GM19025 (cell line): ENCODE results near the gene CKAP5.

Source experiments
- ATAC-seq: cut with Tn5 transposase; IDR thresholded peaks from one replicate; pipeline ENCODE4 v1.9.1; 2021; ENCODE audit warnings: mild to moderate bottlenecking, low read depth, moderate library complexity; ENCODE audit not compliant: unreplicated experiment

Gene CKAP5

DNA sequence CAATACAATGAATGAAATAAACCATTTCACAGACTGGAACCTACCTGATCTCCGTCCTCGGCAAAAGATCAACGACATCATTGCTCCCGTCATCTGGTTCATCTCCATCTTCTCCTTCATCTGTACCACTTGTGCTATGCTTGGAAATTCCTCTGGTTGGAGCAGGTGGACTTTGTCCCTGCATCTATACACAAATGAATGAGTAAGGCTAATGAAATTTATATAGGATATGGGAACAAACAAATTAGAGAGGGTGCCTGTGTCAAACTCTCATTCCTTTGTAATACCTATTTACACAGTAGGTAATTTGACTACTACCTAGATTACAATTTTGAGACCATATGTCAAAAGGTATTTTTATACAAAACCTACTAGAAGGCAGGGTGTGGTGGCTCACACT lies 67.7 kb downstream of the CKAP5 start:
- no peak for ATAC-seq

DNA sequence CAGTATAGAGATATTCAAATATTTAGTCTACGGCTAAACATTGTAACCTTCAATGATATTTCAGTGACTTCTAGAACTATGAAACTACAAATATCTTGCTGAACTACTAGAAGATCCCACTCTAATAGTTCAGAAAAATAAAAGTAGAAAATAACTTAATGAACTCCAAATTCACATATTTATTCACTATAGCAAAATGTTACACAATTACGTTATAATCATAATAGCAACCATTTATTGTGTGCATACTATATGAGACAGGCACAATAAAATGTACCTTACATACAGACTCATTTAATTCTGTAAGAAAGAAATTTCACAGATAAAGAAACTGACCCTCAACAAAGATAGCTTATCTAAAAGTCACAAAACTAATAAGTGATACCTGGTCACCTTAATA lies 69.2 kb downstream of the CKAP5 start:
- no peak for ATAC-seq

DNA sequence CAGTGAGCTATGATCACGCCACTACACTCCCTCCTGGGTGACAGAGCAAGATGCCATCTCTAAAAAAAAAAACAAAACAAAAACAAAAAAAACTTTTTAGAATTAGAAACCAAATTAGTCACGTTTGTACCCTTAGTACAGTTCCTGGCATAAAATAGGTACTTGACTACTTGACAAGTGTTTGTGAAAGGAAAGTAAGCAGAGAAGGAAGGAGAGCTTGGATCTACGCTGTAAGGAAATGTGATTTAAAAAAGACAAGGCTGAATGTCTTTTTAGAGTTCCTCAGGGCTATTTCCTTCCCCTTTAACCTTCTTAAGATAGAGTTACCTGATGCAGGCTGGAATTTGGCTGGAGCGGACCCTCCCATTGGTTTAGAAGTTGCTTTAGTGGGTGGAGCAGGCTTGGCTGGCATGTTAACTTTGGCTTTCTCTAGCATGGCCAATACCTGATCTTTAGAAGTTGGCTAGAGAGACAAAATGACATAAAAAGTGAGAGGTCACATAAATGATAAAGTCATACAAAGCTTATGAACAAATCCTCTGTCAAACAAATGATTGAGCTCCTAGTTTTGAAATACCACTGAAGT lies 76.4 kb downstream of the CKAP5 start:
- no peak for ATAC-seq

DNA sequence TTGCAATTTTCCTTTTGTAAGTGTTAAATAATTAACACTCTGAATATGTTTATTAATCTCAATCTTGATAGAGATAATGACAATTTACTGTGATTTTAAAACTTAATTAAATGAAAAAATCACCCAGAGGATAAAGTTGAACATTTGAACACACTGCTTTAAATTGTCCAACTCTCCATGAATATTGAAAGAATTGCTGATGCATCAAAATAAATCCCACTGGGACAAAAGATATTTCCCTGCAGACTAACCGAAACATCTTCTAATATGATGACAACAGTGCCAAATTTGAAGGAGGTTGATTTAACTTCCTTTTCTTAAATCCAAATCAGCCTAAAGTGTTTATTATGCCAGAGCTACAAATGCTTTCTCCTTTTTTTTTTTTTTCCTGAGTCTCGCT lies 79.4 kb downstream of the CKAP5 start:
- no peak for ATAC-seq

DNA sequence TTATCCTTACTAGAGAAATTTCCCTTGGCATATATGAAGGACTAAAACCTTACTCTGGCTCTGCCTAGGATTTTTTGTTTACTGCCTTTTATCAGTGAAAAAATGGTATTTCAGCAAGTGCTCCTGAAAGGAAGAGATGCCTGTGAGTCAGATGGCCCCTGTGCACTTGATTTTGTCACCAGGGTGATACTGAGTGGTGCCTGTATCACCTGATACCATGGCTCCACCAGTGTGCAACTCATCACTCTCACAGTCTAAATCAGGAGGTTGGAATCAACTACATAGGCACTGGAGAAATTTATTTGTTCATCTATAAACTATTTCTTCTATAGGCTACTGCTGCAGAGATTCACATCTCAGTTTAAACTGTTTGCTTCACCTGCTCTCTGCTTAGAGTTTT lies 83.8 kb downstream of the CKAP5 start:
- no peak for ATAC-seq

DNA sequence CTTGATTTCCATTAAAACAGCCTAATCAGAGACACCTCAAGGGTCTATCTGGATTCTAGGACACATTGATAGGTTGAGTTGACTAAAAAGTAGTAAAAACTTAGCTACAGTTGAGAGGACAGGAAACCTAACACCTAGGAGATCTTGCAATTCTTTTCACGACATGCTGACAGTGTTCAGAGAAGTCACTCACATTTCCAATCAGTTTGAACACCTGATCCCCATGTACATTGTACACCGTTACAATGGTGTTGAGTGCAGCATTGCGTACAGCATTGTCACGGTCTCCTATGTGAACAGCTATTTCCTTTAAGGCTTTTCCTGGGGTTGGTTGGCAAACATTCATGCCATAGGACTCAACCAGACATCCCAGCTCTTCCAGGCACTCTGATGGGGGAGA lies 84.3 kb downstream of the CKAP5 start:
- ATAC-seq, result no peak

DNA sequence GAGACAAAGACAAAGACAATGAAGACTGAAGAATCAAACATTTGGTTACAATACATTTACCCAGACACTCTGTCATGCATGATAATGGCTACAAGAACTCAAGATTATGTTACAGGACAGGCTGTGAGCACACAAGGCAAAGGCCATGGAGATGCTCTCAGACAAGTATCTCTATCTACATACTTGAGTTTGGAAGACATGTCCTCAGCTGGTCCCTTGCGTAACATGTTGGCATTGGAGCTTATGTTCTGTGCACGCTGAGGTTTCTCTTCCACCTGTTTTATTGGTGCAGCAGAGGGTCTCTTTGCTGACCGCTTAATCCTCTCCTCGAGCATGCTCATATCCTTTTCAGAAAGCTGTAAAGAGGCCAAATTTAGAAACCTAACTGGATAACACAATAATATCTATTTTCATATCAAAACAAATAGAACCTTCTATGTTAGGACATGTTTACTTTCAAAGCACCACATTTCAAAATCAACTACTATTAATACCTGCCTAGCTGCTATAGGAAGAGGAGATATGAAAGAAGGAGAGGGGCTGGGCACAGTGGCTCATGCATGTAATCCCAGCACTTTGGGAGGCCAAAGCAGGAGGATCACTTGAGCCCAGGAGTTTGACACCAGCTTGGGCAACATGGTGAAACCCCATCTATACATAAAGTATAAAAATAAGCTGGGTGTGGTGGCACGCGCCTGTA lies 85.5 kb downstream of the CKAP5 start:
- no peak for ATAC-seq

DNA sequence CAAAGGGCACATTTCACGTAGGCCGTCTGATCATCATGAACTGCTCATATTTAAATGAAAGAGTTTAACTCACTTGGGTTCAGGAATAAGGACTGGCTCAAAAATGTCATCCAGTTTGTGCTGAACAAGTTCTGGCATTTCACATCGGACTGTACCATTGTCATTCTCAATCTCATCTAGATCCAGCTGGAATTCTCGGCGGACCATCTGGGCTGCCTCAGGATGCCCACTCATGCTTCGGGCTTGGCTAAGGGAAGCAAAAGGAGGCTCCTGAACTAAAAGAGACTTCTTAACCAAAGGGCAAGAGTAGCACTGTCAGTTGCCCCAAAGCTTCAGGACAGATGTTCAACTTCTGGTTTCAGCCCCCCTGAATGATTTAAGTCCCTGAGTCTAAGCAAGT lies 86.9 kb downstream of the CKAP5 start:
- ATAC-seq, result no peak

DNA sequence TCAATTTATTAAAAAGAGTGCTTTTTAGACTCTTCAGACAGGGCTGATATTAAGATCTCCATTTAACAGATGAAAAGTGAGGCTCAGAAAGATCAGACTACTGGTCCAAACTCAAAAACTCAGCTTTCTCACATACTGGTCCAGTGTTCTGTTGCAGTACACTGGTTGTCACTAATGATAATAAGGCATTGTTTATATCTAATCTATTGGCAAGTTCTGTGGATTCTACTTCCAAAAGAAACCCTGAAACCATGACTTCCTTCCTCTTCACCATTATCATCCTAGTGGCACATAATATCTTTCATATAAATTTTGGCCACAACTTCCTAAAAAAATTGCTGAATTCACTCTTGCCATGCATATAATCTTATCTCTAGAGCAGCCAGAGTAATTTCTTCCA lies 90.1 kb downstream of the CKAP5 start:
- no peak for ATAC-seq

DNA sequence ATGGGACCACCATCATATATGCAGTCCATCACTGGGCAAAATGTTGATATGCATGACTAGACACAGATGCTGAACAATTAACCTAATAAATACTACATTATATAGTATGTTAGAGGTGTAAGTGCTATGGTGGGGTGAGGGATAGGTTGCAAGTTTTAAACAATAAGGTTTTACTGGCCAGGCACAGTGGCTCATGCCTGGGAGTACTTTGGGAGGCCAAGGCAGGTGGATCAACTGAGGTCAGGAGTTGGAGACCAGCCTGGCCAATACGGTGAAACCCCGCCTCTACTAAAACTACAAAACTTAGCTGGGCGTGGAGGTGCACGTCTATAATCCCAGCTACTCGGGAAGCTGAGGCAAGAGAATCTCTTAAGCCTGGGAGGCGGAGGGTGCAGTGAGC lies 98.9 kb downstream of the CKAP5 start:
- ATAC-seq, result no peak

DNA sequence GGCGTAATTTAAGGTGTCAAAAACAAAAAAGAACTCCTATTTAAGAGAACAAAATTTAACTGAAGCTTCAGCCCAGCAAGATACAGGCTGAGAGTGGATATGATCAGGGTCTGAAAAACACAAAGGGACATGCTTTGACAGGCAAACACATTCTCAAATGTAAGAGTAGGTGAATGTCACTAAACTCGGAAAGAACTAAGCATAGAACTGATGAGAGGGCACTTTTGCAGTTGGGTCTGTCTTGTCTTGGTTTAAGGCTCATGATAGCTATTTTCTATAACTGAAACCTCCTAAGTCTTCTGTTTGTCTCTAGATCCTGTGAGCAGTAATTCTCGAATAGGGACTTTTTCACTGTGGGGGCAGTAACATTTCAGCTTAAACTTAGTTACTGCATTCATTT lies 100.1 kb downstream of the CKAP5 start:
- no peak for ATAC-seq

DNA sequence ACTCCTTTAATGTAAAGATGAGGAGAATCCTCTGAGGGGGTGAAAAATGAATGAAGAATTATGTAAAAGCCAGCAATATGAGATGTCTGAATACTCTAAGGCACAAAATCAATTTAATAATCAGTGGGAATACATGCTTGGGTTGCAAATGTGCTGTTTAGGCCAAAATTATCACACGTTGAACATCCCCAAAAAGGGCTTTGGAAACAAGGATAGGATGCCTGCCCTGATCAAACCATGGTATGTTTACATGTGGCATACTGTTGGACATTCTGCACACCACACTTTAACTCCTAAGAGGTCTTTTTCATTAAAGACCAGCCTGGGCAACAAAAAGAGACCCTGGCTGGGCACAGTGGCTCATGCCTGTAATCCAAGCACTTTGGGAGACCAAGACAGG lies 100.8 kb downstream of the CKAP5 start:
- ATAC-seq, result no peak

DNA sequence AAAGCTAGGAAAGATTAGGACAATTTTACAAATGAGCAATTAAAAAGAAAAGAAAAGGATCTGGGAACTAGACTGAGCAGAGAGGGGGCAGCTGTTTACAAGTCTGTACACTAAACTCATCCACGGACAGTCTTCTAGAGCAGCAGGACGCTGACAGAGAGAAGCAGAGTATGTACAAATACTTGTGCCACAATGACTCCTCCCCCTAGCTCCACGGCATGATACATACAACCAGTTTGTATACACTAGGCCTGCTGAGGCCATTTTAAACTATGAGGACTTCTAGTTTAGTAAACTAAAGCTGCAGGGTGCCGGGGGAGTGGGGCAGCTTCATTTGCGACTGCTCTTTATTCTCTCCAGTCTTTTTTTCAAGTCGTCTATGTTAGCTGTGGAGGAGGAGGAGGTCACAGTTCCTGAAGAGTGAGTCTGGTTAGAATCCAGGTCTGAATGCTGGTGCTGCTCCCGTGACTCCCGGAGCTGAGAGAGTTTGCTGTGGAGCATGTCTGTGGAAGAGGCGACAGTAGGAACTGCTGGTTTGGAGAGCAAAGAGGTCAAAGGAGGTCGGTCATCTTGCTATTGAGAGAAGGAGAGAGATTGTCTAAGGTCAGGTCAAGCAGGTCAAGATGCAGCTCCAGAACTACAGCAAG lies 102.3 kb downstream of the CKAP5 start:
- ATAC-seq, result no peak

DNA sequence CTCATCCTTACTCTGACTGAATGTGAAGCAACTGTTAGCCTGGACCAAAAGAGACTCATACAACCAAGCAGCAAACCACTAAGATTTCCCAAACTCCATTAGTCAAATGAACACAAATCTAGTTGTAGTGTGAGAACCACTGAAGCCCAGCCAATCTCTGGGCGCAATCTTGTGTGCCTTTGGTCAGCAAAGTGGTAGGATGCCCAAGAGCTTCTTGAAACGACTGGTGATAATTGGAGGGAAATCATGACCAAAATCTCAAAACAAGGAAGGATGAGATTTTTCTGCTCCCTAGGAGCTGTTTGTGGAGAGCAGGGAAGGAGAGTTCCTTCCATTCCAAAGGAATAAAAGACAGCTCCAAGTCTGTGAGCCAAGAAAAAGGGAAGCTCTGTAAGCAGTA lies 103.0 kb downstream of the CKAP5 start:
- ATAC-seq, result no peak

DNA sequence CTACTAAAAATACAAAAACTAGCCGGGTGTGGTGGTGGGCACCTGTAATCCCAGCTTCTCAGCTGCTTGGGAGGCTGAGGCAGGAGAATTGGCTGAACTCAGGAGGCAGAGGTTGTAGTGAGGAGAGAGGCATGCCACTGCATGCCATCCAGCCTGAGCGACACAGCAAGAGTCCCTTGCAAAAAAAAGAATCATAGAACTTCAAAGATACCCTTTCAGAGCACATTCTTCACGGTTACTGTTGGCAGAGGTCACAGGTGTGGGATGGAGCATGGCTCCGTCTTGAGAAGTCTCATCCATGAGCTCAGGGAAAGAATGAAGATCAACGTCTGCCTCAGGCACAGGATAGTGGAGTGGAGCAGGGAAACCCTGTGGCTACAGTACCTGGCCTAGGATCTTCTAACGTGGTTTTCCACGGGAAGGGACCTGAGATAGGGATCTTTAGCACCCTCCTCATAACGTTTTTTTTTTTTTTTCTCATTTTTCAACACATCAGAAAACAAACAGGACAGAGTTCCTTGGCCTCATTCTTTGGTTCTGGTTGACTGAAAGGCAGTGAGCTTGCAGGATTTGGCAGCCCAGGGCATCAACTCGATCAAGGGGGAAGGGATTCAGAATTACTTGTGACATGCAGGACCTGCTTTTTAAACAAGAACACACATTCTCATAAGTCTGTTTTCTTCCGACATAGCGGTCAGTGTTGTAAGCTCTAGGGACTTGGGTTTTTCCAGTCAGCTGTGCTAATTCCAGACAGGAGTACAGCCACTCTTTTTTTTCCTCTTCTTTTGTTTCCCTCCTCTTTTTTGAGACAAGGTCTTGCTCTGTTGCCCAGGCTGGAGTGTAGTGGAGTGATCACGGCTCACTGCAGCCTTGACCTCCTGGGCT lies 104.2 kb downstream of the CKAP5 start:
- no peak for ATAC-seq

DNA sequence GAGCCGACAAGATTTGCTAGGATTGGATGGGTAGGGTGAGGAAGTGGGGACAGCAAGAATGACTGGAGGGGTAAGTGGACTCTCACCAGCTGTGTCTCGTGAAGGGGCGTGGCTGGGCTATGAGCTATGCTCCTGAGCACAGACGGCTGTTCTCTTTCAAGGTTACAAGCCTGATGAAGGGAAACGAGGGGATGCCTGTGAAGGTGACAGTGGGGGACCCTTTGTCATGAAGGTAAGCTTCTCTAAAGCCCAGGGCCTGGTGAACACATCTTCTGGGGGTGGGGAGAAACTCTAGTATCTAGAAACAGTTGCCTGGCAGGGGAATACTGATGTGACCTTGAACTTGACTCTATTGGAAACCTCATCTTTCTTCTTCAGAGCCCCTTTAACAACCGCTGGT lies 107.2 kb downstream of the CKAP5 start:
- ATAC-seq, result no peak

DNA sequence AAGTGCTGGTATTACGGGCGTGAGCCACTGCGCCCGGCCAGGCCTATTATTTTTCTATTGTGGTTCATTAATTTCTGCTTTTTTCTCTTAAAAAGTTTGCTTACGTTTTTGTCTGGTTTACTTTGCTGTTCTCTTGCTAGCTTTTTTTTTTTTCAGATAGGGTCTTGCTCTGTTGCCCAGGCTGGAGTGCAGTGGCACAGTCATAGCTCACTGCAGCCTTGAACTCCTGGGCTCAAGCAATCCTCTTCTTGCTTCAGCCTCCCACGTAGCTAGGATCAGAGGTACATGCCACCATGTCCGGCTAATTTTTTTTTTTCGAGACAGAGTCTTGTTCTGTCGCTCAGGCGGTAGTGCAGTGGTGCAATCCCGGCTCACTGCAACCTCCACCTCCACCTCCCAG lies 108.4 kb downstream of the CKAP5 start:
- no peak for ATAC-seq

DNA sequence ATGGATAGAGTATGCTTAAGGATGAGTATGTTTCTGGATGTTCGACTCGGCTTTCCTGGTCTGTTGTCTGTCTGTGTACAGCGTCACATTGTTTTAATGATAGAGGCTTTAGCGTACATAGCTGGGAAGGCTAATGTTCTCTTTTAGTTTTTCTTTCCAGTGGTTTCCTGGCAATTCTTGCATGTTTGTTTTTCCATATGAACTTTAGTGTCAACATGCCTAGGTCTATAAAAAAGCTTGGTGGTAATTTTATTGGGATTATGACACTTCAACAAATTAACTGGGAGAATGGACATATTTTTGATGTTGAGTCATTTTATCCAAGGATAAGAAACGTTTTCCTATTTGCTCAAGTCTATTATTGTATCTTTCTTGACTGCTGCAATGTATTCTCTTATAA lies 109.5 kb downstream of the CKAP5 start:
- no peak for ATAC-seq

DNA sequence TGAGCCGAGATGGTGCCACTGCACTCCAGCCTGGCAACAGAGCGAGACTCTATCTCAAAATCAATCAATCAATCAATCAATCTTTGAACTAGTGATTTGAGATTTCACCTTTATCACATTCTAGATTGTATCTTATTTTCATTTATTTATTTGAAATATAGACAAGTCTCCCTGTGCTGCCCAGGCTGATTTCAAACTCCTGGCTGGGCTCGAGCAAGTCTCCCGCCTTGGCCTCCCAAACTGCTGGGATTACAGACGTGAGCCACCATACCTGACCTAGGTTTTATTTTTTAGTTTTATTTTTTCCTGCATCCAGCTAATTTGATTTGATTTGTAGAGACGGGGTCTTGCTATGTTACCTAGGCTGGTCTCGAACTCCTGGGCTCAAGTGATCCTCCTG lies 109.9 kb downstream of the CKAP5 start:
- ATAC-seq, result no peak

DNA sequence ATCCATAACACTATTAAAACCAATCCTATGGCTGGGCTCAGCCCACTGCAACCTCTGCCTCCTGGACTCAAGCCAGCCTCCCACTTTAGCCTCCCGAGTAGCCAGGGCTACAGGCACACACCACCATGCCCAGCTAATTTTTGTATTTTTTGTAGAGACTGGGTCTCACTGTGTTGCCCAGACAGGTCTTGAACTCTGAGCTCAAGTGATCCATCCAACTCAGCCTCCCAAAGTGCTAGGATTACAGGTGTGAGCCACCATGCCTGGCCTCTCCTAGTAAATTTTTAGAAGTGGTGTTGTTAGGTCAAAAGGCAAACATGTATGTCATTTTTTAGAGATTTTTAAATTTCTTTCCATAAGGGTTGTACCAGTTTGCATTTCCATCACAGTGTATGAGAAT lies 112.8 kb downstream of the CKAP5 start:
- ATAC-seq, result no peak

DNA sequence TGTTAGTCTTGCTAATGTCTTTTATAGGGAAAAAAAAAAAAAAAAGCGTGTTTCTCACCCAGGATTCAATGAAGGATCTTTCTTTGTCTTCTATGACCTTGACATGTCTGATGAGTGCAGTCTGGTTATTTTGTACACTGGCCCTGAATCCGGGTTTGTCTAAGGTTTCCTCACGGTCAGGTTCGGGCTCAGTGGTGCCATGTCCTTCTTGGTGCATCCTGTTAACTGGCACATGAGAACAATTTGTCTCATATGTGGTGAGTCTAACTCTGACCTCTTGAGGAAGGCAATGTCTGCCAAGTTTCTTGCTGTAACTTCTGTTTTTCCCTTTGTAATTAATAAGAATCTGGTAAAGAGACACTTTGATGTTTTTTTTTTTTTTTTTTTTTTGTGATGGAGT lies 114.5 kb downstream of the CKAP5 start:
- no peak for ATAC-seq
